Mesenchymal stem cell (in vitro differentiated cells and primary cell): ENCODE data around the gene KIR3DL3.
"Not testable (repeated sequence)": the region's sequence is repeated elsewhere in the genome, so short reads cannot be mapped to it uniquely, and the experiment has no call there.

ENCODE experiments used
- DNase-seq: peaks from one replicate; pipeline ENCODE4 v3.0.0-alpha.2; 2013
- H2AFZ ChIP-seq: one replicate; pipeline ENCODE4 v1.6.1; 2013; ENCODE audit warnings: low read depth, mild to moderate bottlenecking, control low read depth, inconsistent platforms, low read length, moderate library complexity
- H2AK5ac ChIP-seq: 2 replicates; pipeline ENCODE4 v1.6.1; 2013; ENCODE audit warnings: low read length, moderate library complexity, mild to moderate bottlenecking, inconsistent platforms; ENCODE audit not compliant: severe bottlenecking
- H2BK120ac ChIP-seq: one replicate; pipeline ENCODE4 v1.6.1; 2013; ENCODE audit warnings: low read depth, mild to moderate bottlenecking, inconsistent platforms, low read length, moderate library complexity
- H2BK12ac ChIP-seq, 2 experiments: one replicate each; pipeline ENCODE4 v1.6.1; 2013; ENCODE audit warnings: inconsistent platforms in 2 of 2, low read length in 2 of 2, mild to moderate bottlenecking in 2 of 2, moderate library complexity in 2 of 2, control low read depth in 1 of 2
- H2BK15ac ChIP-seq: one replicate; pipeline ENCODE4 v1.6.1; 2013; ENCODE audit warnings: mild to moderate bottlenecking, low read depth, inconsistent platforms; ENCODE audit not compliant: poor library complexity, severe bottlenecking
- H2BK5ac ChIP-seq: 2 replicates; pipeline ENCODE4 v1.6.1; 2013; ENCODE audit warnings: low read depth, mild to moderate bottlenecking, low read length, control low read depth, inconsistent platforms; ENCODE audit not compliant: poor library complexity, severe bottlenecking
- H3K14ac ChIP-seq, 2 experiments: one replicate each; pipeline ENCODE4 v1.6.1; 2013; ENCODE audit warnings: inconsistent platforms in 2 of 2, low read length in 2 of 2, control low read depth in 1 of 2, mild to moderate bottlenecking in 1 of 2, moderate library complexity in 1 of 2
- H3K18ac ChIP-seq, 2 experiments: one replicate each; pipeline ENCODE4 v1.6.1; 2013; ENCODE audit warnings: inconsistent platforms in 2 of 2, low read length in 2 of 2, control low read depth in 1 of 2, low read depth in 1 of 2, mild to moderate bottlenecking in 1 of 2
- H3K23ac ChIP-seq, 2 experiments: one replicate each; pipeline ENCODE4 v1.6.1; 2013; ENCODE audit warnings: inconsistent platforms in 2 of 2, low read length in 2 of 2, mild to moderate bottlenecking in 2 of 2, moderate library complexity in 2 of 2, control low read depth in 1 of 2
- H3K27ac ChIP-seq: 2 replicates; pipeline ENCODE4 v1.5.1; 2013; ENCODE audit warnings: mild to moderate bottlenecking, moderate library complexity, low read length, control low read depth, inconsistent platforms; ENCODE audit not compliant: poor library complexity, severe bottlenecking
- H3K27me3 ChIP-seq, 2 experiments: 2 replicates each; pipeline versions ENCODE4 v1.6.1 to v1.7.0; 2013; ENCODE audit warnings: low read length in 2 of 2, mild to moderate bottlenecking in 2 of 2, moderate library complexity in 2 of 2, control low read depth in 1 of 2, inconsistent platforms in 1 of 2; ENCODE audit not compliant: control insufficient read depth in 1 of 2, insufficient read depth in 1 of 2
- H3K36me3 ChIP-seq, 2 experiments: 2 replicates each; pipeline versions ENCODE4 v1.6.1 to v1.7.0; 2013; ENCODE audit warnings: low read length in 2 of 2, control low read depth in 1 of 2, inconsistent platforms in 1 of 2, low read depth in 1 of 2, mild to moderate bottlenecking in 1 of 2; ENCODE audit not compliant: insufficient read depth in 2 of 2, control insufficient read depth in 1 of 2
- H3K4ac ChIP-seq, 2 experiments: one replicate each; pipeline ENCODE4 v1.6.1; 2013; ENCODE audit warnings: inconsistent platforms in 2 of 2, low read length in 2 of 2, mild to moderate bottlenecking in 2 of 2, moderate library complexity in 2 of 2, control low read depth in 1 of 2, low read depth in 1 of 2
- H3K4me1 ChIP-seq: 2 replicates; pipeline ENCODE4 v1.6.1; 2013; ENCODE audit warnings: low read depth, low read length, control low read depth; ENCODE audit not compliant: control insufficient read depth, insufficient read depth
- H3K4me2 ChIP-seq: 2 replicates; pipeline ENCODE4 v1.6.1; 2013; ENCODE audit warnings: low read length, mild to moderate bottlenecking, inconsistent platforms; ENCODE audit not compliant: poor library complexity, severe bottlenecking
- H3K4me3 ChIP-seq, 2 experiments: 2 replicates each; pipeline versions ENCODE4 v1.5.1 to v1.7.0; 2013; ENCODE audit warnings: low read length in 2 of 2, mild to moderate bottlenecking in 2 of 2, control low read depth in 1 of 2, low read depth in 1 of 2; ENCODE audit not compliant: insufficient read depth in 1 of 2
- H3K79me1 ChIP-seq: replicated peaks from 2 replicates; pipeline ENCODE4 v1.6.1; 2013; ENCODE audit warnings: mild to moderate bottlenecking, control low read depth, low read length, inconsistent platforms; ENCODE audit not compliant: poor library complexity, severe bottlenecking
- H3K9ac ChIP-seq: 2 replicates; pipeline ENCODE4 v1.7.0; 2013; ENCODE audit warnings: mild to moderate bottlenecking, low read length, moderate library complexity
- H3K9me3 ChIP-seq: 2 replicates; pipeline ENCODE4 v1.7.0; 2013; ENCODE audit warnings: mild to moderate bottlenecking, low read length; ENCODE audit not compliant: control insufficient read depth
- H4K8ac ChIP-seq: one replicate; pipeline ENCODE4 v1.6.1; 2013; ENCODE audit warnings: inconsistent platforms, mild to moderate bottlenecking, low read length, moderate library complexity
- H4K91ac ChIP-seq: one replicate; pipeline ENCODE4 v1.6.1; 2013; ENCODE audit warnings: mild to moderate bottlenecking, low read length, inconsistent platforms
- WGBS: methylation state at CpG from one replicate; pipeline ENCODE4 v1.1.7; 2013; ENCODE audit warnings: mixed read lengths; 5-methylcytosine and 5-hydroxymethylcytosine counted together

KIR3DL3 gene

DNA sequence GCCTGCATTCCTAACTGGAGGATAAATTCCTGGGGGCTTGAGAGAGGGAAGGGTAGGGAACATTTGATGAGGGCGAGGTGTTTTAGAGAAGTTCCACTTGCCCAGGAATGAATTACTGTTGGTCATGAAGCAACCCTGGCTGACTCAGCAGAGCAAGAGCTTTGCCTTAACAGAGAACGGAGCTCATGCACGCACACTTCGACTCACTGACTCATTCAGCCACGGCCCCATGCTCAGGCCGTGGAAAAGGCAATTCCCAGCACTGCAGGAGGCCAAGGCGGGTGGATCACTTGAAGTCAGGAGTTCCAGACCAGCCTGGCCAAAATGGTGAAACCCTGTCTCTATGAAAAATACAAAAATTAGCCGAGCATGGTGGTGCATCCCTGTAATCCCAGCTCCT, 40.0 kb downstream of the KIR3DL3 start:
- not testable (repeated sequence) for H2BK5ac ChIP-seq, H3K23ac ChIP-seq, H2AFZ ChIP-seq, H3K36me3 ChIP-seq, H2BK12ac ChIP-seq, H3K4ac ChIP-seq, H3K27me3 ChIP-seq, H4K91ac ChIP-seq, H3K4me2 ChIP-seq, H3K9me3 ChIP-seq, H3K9ac ChIP-seq, H2BK15ac ChIP-seq, DNase-seq, H3K79me1 ChIP-seq, H2BK120ac ChIP-seq, H3K4me3 ChIP-seq, H3K18ac ChIP-seq, H3K4me1 ChIP-seq, H3K14ac ChIP-seq, H2AK5ac ChIP-seq, H3K27ac ChIP-seq, H4K8ac ChIP-seq
- 61% methylated on average over 7 of the region's 8 CpGs for WGBS

DNA sequence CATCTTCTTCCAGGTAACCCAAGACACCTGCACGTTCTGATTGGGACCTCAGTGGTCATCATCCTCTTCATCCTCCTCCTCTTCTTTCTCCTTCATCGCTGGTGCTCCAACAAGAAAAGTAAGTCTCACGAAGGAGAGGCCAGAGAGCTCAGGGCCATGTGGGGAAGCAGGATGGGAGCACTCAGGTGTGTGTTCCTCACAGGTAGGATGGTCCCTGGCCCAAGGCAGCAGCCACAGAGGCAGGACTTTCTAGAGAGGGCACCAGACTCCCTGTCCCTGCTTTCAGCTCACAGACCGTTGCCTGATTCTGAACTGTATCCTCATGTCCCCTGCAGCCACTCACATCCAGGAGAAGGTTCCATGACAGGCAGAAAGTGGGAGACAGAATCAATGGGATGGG, 42.2 kb downstream of the KIR3DL3 start:
- not testable (repeated sequence) for H2BK15ac ChIP-seq, H3K36me3 ChIP-seq, H2BK120ac ChIP-seq, H2AFZ ChIP-seq, DNase-seq, H2AK5ac ChIP-seq, H3K18ac ChIP-seq, H2BK12ac ChIP-seq, H3K23ac ChIP-seq, H3K9me3 ChIP-seq, H4K8ac ChIP-seq, H3K4ac ChIP-seq, H3K27ac ChIP-seq, H3K4me3 ChIP-seq, H3K27me3 ChIP-seq, H3K14ac ChIP-seq, H3K4me2 ChIP-seq, H3K79me1 ChIP-seq, H4K91ac ChIP-seq, H2BK5ac ChIP-seq, H3K9ac ChIP-seq, H3K4me1 ChIP-seq
- 13% methylated on average over 3 of the region's 4 CpGs for WGBS

DNA sequence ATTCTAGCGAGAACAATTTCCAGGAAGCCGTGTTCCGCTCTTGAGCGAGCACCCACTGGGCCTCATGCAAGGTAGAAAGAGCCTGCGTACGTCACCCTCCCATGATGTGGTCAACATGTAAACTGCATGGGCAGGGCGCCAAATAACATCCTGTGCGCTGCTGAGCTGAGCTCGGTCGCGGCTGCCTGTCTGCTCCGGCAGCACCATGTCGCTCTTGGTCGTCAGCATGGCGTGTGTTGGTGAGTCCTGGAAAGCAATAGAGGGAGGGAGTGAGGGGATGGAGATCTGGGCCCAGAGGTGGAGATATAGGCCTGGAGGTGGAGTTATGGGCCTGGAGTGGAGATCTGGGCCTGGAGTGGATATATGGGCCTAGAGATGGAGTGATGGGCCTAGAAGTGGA, 45.4 kb downstream of the KIR3DL3 start, which contains the start of gene KIR2DL1:
Gene KIR2DL1, plus strand, starts transcription at position 148 of the 400 bp plus-strand sequence. Its CDS starts 58 bp downstream, at position 206.
- not testable (repeated sequence) for H3K4ac ChIP-seq, H3K14ac ChIP-seq, H3K23ac ChIP-seq, H3K4me2 ChIP-seq, H2BK12ac ChIP-seq, H2AFZ ChIP-seq, H3K27me3 ChIP-seq, H2BK120ac ChIP-seq, H2BK5ac ChIP-seq, H3K27ac ChIP-seq, H4K8ac ChIP-seq, H3K4me1 ChIP-seq, H2AK5ac ChIP-seq, H4K91ac ChIP-seq, H2BK15ac ChIP-seq, H3K79me1 ChIP-seq, H3K4me3 ChIP-seq, DNase-seq, H3K36me3 ChIP-seq, H3K9me3 ChIP-seq, H3K9ac ChIP-seq, H3K18ac ChIP-seq
- WGBS, result 93% methylated on average over 15 of the region's 15 CpGs

DNA sequence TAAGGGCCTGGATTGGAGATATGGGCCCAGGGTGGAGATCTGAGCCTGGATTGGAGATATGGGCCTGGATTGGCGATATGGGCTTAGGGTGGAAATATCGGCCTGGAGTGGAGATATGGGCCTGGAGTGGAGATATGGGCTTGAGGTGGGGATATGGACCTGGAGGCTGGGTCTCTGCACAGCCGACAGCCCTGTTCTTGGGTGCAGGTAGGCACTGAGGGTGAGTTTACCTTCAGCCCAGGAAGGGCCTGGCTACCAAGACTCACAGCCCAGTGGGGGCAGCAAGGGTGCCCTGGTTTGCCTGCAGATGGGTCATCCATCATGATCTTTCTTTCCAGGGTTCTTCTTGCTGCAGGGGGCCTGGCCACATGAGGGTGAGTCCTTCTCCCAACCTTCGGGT, 46.3 kb downstream of the KIR3DL3 start:
- 74% methylated on average over 4 of the region's 4 CpGs for WGBS
- H2BK12ac ChIP-seq, H2AFZ ChIP-seq, H3K79me1 ChIP-seq, DNase-seq, H3K4me1 ChIP-seq, H3K14ac ChIP-seq, H2AK5ac ChIP-seq, H4K8ac ChIP-seq, H4K91ac ChIP-seq, H3K4me3 ChIP-seq, H3K9me3 ChIP-seq, H3K23ac ChIP-seq, H2BK5ac ChIP-seq, H2BK15ac ChIP-seq, H2BK120ac ChIP-seq, H3K4me2 ChIP-seq, H3K36me3 ChIP-seq, H3K4ac ChIP-seq, H3K27ac ChIP-seq, H3K27me3 ChIP-seq, H3K18ac ChIP-seq, H3K9ac ChIP-seq: not testable (repeated sequence)
